Trophoblast cell (in vitro differentiated cells and primary cell): Measurements from ENCODE around the gene ZC3H7B.
A peak's percentile ranks its signal among the peaks of the same experiment; 100 is the strongest.

Experiments used
- DNase-seq, 2 donors: peaks; one replicate each; pipeline ENCODE4 v3.0.0-alpha.2; 2016
- H2AFZ ChIP-seq: 2 replicates; pipeline ENCODE4 v1.6.1; 2013; ENCODE audit warnings: low read length, moderate library complexity, mild to moderate bottlenecking; ENCODE audit not compliant: insufficient read depth, poor library complexity
- H2AK5ac ChIP-seq: 2 replicates; pipeline ENCODE4 v1.6.1; 2013; ENCODE audit warnings: mild to moderate bottlenecking, low read length
- H2BK120ac ChIP-seq: 2 replicates; pipeline ENCODE4 v1.6.1; 2013; ENCODE audit warnings: low read length, mild to moderate bottlenecking, moderate library complexity; ENCODE audit not compliant: insufficient read depth, poor library complexity
- H2BK12ac ChIP-seq: 2 replicates; pipeline ENCODE4 v1.6.1; 2013; ENCODE audit warnings: mild to moderate bottlenecking, low read length, moderate library complexity
- H2BK5ac ChIP-seq: 2 replicates; pipeline ENCODE4 v1.6.1; 2013; ENCODE audit warnings: low read length, low read depth, moderate library complexity, mild to moderate bottlenecking; ENCODE audit not compliant: poor library complexity
- H3K14ac ChIP-seq: 2 replicates; pipeline ENCODE4 v1.6.1; 2013; ENCODE audit warnings: mild to moderate bottlenecking, low read length
- H3K18ac ChIP-seq: 2 replicates; pipeline ENCODE4 v1.6.1; 2013; ENCODE audit warnings: mild to moderate bottlenecking, low read length
- H3K23ac ChIP-seq: 2 replicates; pipeline ENCODE4 v1.6.1; 2013; ENCODE audit warnings: low read length
- H3K27ac ChIP-seq: 2 replicates; pipeline ENCODE4 v1.5.1; 2013; ENCODE audit warnings: low read depth, mild to moderate bottlenecking, inconsistent platforms, low read length, moderate library complexity
- H3K27me3 ChIP-seq: 2 replicates; pipeline ENCODE4 v1.6.1; 2013; ENCODE audit warnings: inconsistent platforms, mild to moderate bottlenecking, low read length, moderate library complexity; ENCODE audit not compliant: insufficient read depth
- H3K36me3 ChIP-seq, 2 experiments: 1 replicate in 1 of 2; 2 replicates in 1 of 2; pipeline ENCODE4 v1.6.1; 2013; ENCODE audit warnings: low read length in 2 of 2, mild to moderate bottlenecking in 2 of 2, moderate library complexity in 1 of 2; ENCODE audit not compliant: insufficient read depth in 2 of 2, control insufficient read depth in 1 of 2
- H3K4ac ChIP-seq: 2 replicates; pipeline ENCODE4 v1.6.1; 2013; ENCODE audit warnings: low read depth, mild to moderate bottlenecking, low read length, moderate library complexity
- H3K4me1 ChIP-seq, 2 experiments: 1 replicate in 1 of 2; 2 replicates in 1 of 2; pipeline ENCODE4 v1.6.1; 2013; ENCODE audit warnings: low read length in 2 of 2, mild to moderate bottlenecking in 2 of 2, moderate library complexity in 1 of 2; ENCODE audit not compliant: insufficient read depth in 2 of 2, control insufficient read depth in 1 of 2
- H3K4me2 ChIP-seq: 2 replicates; pipeline ENCODE4 v1.6.1; 2013; ENCODE audit warnings: inconsistent platforms, mild to moderate bottlenecking, low read length, moderate library complexity
- H3K4me3 ChIP-seq: 2 replicates; pipeline ENCODE4 v1.5.1; 2013; ENCODE audit warnings: mild to moderate bottlenecking, low read depth, low read length, inconsistent platforms
- H3K79me1 ChIP-seq: one replicate; pipeline ENCODE4 v1.6.1; 2013; ENCODE audit warnings: low read length
- H3K79me2 ChIP-seq: 2 replicates; pipeline ENCODE4 v1.6.1; 2013; ENCODE audit warnings: low read length, mild to moderate bottlenecking; ENCODE audit not compliant: control insufficient read depth, insufficient read depth, poor library complexity
- H3K9ac ChIP-seq: 2 replicates; pipeline ENCODE4 v1.6.1; 2013; ENCODE audit warnings: mild to moderate bottlenecking, low read length
- H3K9me3 ChIP-seq: 2 replicates; pipeline ENCODE4 v1.6.1; 2013; ENCODE audit warnings: low read depth, mild to moderate bottlenecking, control low read depth, inconsistent platforms, low read length; ENCODE audit not compliant: insufficient read depth
- H4K12ac ChIP-seq: 2 replicates; pipeline ENCODE4 v1.6.1; 2013; ENCODE audit warnings: low read depth, mild to moderate bottlenecking, low read length, moderate library complexity
- H4K8ac ChIP-seq: 2 replicates; pipeline ENCODE4 v1.6.1; 2013; ENCODE audit warnings: low read depth, mild to moderate bottlenecking, low read length, moderate library complexity
- H4K91ac ChIP-seq: one replicate; pipeline ENCODE4 v1.6.1; 2013; ENCODE audit warnings: low read depth, mild to moderate bottlenecking, low read length, moderate library complexity
- WGBS: extraction: QIAGEN DNeasy Blood & Tissue Kit; methylation state at CpG from one replicate; pipeline ENCODE4 v1.1.7; 2013; ENCODE audit warnings: missing lambda C conversion rate; ENCODE audit not compliant: insufficient read length, insufficient coverage; ENCODE audit errors: extremely low coverage; 5-methylcytosine and 5-hydroxymethylcytosine counted together

Gene ZC3H7B

GRCh38 chr22:41285820-41286638 is 15.3 kb upstream of the ZC3H7B start, which contains the start of gene RANGAP1:
Gene RANGAP1, minus strand, starts transcription at chr22:41286187. Its CDS starts 5,143 bp downstream, at chr22:41281044.
- Histone ChIP-seq H2BK5ac (peak within 1 kb of the TSS; percentile 98), H3K9ac (peak within 1 kb of the TSS; percentile 82), H3K4me2 (peak within 1 kb of the TSS; percentile 87), H3K27ac (peak within 1 kb of the TSS; percentile 98), H3K18ac (peak within 1 kb of the TSS; percentile 82), H2AFZ (peak within 1 kb of the TSS; percentile 90), H2AK5ac (peak within 1 kb of the TSS; percentile 89), H3K4me3 (peak within 1 kb of the TSS; percentile 85), H4K8ac (peak within 1 kb of the TSS; percentile 80), H3K14ac (peak within 1 kb of the TSS; percentile 99), H3K36me3 (peaks cover 11 to 19% of the 10 kb centered on the region in 2 experiments), H3K4ac (peak within 1 kb of the TSS; percentile 90), H2BK12ac (peak within 1 kb of the TSS; percentile 82), H3K9me3 (no peaks in the 10 kb centered on the region), H4K12ac (peak within 1 kb of the TSS; percentile 90), H3K79me1 (peaks cover 31% of the 10 kb centered on the region), H4K91ac (peak within 1 kb of the TSS; percentile 99), H3K4me1 (peaks cover 12 to 37% of the 10 kb centered on the region in 2 experiments), H3K79me2 (peaks cover 13% of the 10 kb centered on the region), H2BK120ac (peak within 1 kb of the TSS; percentile 95), H3K23ac (no peak within 1 kb of the TSS), H3K27me3 (no peaks in the 10 kb centered on the region)
- no CpG with 5 or more reads among the region's 77 CpGs for WGBS
- DNase-seq = peak; percentile 99

- H2BK120ac ChIP-seq = peak overlapping the region; percentile 21
- peaks cover 13% of the 10 kb centered on the region for H3K79me2 ChIP-seq
- no peak overlapping the region for H2AK5ac ChIP-seq
- peak overlapping the region; percentile 5 for H4K12ac ChIP-seq
- peak overlapping the region; percentile 29 for H3K4ac ChIP-seq
- H3K4me3 ChIP-seq = no peak overlapping the region
- WGBS = no CpG with 5 or more reads among the region's 15 CpGs
- H2BK5ac ChIP-seq = peak overlapping the region; percentile 78
- H3K4me2 ChIP-seq = peak overlapping the region; percentile 40
- H3K36me3 ChIP-seq = peaks cover 6 to 12% of the 10 kb centered on the region in 2 experiments
- H2BK12ac ChIP-seq = peak overlapping the region; percentile 75
- peak overlapping the region; percentile 61 for H3K18ac ChIP-seq
- H3K4me1 ChIP-seq = peaks cover 10 to 33% of the 10 kb centered on the region in 2 experiments
- H3K14ac ChIP-seq = peak overlapping the region; percentile 83
- H3K27ac ChIP-seq = peak overlapping the region; percentile 58
- peak; percentile 66 to 76 for DNase-seq
- no peaks in the 10 kb centered on the region for H3K9me3 ChIP-seq
- H4K8ac ChIP-seq = peak overlapping the region; percentile 37
- no peak overlapping the region for H3K9ac ChIP-seq
- H3K27me3 ChIP-seq = no peaks in the 10 kb centered on the region
- H4K91ac ChIP-seq = peak overlapping the region; percentile 75
- H3K23ac ChIP-seq = no peak overlapping the region
- peaks cover 31% of the 10 kb centered on the region for H3K79me1 ChIP-seq
- H2AFZ ChIP-seq = peak overlapping the region; percentile 37
Measured at GRCh38 chr22:41286639-41287091, 14.7 kb upstream of the ZC3H7B start.

- peak overlapping the region; percentile 56 for H4K8ac ChIP-seq
- H3K4me1 ChIP-seq = peaks cover 10 to 33% of the 10 kb centered on the region in 2 experiments
- H4K12ac ChIP-seq = no peak overlapping the region
- no peak overlapping the region for H2AFZ ChIP-seq
- no peak overlapping the region for H3K9ac ChIP-seq
- peak in 1 of 2 donors; percentile 50 for DNase-seq
- no peak overlapping the region for H2AK5ac ChIP-seq
- H3K4ac ChIP-seq = no peak overlapping the region
- H3K14ac ChIP-seq = peak overlapping the region; percentile 64
- H3K4me2 ChIP-seq = peak overlapping the region; percentile 64
- peak overlapping the region; percentile 68 for H4K91ac ChIP-seq
- no peak overlapping the region for H3K23ac ChIP-seq
- H3K18ac ChIP-seq = peak overlapping the region; percentile 38
- H3K79me2 ChIP-seq = peaks cover 13% of the 10 kb centered on the region
- H3K27ac ChIP-seq = peak overlapping the region; percentile 100
- peak overlapping the region; percentile 69 for H2BK120ac ChIP-seq
- no peaks in the 10 kb centered on the region for H3K9me3 ChIP-seq
- no CpG with 5 or more reads among the region's 9 CpGs for WGBS
- H3K27me3 ChIP-seq = no peaks in the 10 kb centered on the region
- peaks cover 4 to 7% of the 10 kb centered on the region in 2 experiments for H3K36me3 ChIP-seq
- H3K79me1 ChIP-seq = peaks cover 31% of the 10 kb centered on the region
- no peak overlapping the region for H3K4me3 ChIP-seq
- peak overlapping the region; percentile 91 for H2BK5ac ChIP-seq
- H2BK12ac ChIP-seq = peak overlapping the region; percentile 14
Measured at GRCh38 chr22:41288245-41288946, 12.9 kb upstream of the ZC3H7B start.

GRCh38 chr22:41289671-41290070 is 11.7 kb upstream of the ZC3H7B start:
- H3K9ac ChIP-seq = no peak overlapping the region
- WGBS = no CpG with 5 or more reads among the region's 1 CpG

More at GRCh38 chr22:41289671-41290070, 11.7 kb upstream of the ZC3H7B start:
- peak overlapping the region; percentile 3 for H4K8ac ChIP-seq
- no peaks in the 10 kb centered on the region for H3K9me3 ChIP-seq
- no peak overlapping the region for H3K18ac ChIP-seq
- peak overlapping the region; percentile 93 for H2BK12ac ChIP-seq
- H3K4me2 ChIP-seq = no peak overlapping the region
- no peak overlapping the region for H4K12ac ChIP-seq
- H3K14ac ChIP-seq = peak overlapping the region; percentile 10
- H3K79me2 ChIP-seq = peaks cover 12% of the 10 kb centered on the region
- peak overlapping the region; percentile 75 for H4K91ac ChIP-seq
- H3K4me3 ChIP-seq = no peak overlapping the region
- peaks cover 7 to 27% of the 10 kb centered on the region in 2 experiments for H3K4me1 ChIP-seq
- no peaks in the 10 kb centered on the region for H3K27me3 ChIP-seq
- no peak overlapping the region for H2AFZ ChIP-seq
- H2BK120ac ChIP-seq = peak overlapping the region; percentile 65
- peak overlapping the region; percentile 10 for H2BK5ac ChIP-seq
- no peak overlapping the region for H3K4ac ChIP-seq
- H3K23ac ChIP-seq = no peak overlapping the region
- peaks cover 28% of the 10 kb centered on the region for H3K79me1 ChIP-seq
- DNase-seq = no peak
- H3K36me3 ChIP-seq = peaks cover 0 to under 1% of the 10 kb centered on the region in 2 experiments
- no peak overlapping the region for H2AK5ac ChIP-seq
- H3K27ac ChIP-seq = peak overlapping the region; percentile 85
